ENCODE data around the gene GFRA1.

Gene GFRA1

DNA sequence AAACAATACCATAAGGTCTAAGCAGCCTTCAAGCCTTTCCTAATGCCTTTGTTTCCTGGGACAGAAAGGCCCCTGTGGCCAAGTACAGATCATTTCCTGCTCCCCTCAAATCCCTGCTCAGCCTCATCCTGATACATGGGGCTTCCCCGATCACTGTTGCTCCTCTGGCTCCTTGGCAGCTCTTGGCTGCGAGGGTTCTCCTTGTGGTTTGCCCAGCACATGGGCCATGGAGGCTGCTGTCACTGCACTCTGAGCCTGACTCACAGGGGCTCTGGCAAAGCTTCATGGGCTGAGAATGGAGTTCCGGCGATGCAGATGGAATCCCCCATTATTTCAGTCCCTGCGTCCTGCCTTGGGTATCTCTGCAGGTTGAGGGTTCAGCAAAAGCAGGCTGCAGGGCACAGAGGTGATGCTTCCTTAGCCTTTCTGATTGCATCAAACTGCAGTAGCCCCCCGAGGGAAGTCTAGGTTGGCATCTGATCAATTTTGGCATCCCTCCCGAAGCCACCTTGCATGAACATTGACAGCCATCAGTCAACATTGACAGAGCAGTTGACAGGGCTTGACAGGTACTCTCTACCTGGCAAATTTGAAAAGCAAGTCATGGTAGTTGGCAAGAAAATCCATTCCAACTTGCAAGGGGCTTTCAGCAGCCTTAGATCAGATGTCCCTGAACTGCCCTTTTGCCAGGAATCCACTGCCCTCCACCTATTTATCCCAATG is 168.6 kb downstream of the GFRA1 start:
- no peak for FAIRE-seq
- no peak for DNase-seq (ENCODE audit: low spot score)

DNA sequence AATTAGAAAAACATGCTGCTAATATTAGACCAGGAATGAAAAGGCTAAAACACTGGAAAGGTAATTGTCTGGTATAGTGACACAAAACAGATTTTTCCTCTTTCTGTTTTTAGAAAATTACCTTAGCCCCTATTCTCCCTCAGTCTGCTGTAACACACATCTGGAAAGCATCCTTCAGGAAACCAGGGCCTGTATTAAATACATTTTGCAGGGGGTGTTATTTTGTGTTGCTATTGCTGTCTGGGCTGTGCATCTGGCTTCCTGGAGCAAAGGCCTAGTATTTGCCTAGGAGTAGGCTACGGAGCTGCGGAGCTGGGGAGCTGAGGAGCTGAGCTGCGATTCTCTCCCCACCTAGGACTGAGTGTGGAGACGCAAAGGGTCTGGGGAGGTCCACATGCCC is 169.3 kb downstream of the GFRA1 start:
- DNase-seq (ENCODE audit: low spot score) (no peak), FAIRE-seq (no peak)

DNA sequence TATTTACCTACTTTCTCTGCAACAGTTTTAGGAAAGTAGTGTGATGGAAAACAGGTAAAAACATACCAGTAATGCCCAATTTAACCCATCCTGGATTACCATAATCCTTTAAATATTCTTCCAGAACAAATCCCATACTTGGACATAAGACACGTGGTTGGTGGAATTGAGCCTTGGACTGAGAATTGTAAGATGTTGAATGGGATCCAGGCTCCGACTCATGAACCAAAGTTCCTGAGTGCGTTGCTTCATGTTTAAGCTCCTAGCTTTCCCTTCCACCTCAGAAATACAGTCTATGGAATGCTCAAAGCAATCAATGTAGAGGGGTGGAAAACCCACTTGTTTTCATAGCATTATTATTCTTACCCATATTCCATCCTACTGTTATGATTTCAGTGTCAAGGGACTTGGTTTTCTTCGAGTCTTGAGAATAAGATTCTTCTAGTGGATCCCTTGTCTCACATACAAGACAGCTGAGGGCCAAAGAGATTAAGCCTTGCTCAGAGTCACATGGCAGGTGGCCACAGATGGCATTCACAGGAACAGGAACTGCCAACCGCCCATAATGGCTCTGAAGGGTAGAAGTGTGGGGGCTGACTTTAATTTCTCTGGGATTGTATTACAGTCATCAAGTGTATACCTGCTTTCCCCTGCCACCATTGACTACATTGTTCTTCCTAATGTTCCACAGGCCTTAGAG is 171.2 kb downstream of the GFRA1 start:
- DNase-seq (ENCODE audit: low spot score) = no peak
- FAIRE-seq = no peak

DNA sequence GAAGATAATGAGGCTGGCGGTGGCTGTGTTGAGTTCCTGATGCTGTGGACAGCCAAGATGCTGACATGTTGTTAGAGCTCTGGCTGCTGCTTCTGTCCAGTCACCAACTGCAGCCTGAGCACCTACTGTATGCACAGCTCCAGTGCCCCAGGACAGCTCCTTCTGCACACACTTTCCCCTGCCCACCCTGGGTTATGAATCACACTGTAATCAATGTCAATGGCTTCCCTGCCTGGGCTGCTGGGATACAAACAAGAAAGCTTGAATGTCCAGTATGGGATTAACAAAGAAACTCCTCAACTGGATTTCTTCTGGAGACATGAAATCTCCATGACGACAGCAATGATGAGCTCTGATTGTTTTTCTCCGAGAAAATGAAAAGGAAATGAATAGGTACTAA is 172.0 kb downstream of the GFRA1 start:
- FAIRE-seq (no peak), DNase-seq (ENCODE audit: low spot score) (no peak)

DNA sequence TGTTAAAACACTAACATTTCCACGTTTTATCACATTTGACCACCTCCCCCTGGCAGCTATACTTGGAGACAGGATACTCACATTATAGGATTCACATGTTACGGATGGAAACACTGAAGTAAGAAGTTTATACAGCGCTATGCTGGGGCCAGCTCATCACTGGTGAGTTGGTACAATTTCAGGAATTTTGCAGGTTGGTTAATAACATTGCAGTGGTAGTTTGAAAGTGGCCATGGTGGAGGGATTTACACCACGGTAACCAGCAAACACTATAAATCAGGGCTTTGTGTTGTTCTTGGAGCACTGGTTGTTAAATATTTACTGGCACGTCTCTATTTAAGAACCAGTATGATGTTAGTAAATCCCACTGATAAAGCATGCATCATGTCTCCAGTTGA is 174.0 kb downstream of the GFRA1 start:
- FAIRE-seq = no peak

DNA sequence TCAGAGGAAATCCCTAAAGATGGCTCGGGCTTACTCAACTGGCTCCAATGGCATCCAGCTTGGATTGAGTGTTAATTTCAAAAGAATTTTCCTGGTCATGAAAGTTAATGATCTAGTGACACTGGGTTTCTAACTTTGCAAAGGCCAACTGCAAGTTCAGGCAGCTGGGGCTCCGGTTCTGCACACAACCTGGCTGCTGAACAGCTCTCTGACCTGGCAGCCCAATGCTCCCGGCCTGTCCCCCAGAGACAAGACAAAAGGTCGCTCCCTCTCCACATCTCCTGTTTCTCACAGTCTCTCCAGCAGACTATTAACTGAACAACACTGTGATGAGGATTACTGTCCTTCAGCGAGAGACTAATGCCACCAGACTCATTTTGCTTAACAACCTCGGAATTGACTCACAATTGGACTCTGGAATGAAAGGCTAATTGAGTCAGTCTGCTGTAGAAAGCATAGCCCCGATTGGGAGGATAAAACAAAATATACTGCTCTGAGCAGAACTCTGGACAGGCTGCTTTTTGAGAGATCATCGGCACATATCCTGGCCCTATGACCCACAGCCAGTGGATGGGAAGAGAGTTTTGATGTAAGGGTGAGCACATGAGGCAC is 174.5 kb downstream of the GFRA1 start:
- no peak for FAIRE-seq
- DNase-seq (ENCODE audit: low spot score) = no peak

More for the DNA sequence above, 174.0 kb downstream of the GFRA1 start:
- DNase-seq (ENCODE audit: low spot score) = no peak

DNA sequence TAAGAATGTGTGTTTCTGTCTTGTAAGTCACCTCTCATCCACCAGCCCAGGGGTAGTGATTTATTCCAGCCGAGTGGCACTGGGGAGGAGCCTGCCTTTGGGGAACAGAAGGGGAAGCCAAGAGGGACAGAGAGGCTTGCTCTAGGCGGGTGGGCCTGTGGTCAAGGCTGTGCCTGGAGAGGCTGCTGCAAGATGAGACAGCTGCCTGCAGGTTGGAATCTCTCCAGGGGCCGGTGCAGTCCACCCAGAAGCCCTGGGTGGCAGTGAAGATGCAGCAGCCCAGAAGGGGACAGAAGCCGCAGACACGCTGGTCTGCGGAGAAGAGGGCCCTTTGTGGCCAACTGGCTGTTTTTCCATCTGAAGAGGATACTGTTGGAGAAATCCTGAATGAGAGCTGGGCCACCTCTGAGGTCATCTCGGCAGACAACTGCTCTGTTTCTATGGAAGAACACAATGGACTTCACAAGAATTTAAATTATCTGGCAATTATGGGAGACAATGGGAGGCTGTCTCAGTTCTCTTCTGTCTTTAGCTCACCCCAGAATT is 175.7 kb downstream of the GFRA1 start:
- no peak for FAIRE-seq
- no peak for DNase-seq (ENCODE audit: low spot score)

DNA sequence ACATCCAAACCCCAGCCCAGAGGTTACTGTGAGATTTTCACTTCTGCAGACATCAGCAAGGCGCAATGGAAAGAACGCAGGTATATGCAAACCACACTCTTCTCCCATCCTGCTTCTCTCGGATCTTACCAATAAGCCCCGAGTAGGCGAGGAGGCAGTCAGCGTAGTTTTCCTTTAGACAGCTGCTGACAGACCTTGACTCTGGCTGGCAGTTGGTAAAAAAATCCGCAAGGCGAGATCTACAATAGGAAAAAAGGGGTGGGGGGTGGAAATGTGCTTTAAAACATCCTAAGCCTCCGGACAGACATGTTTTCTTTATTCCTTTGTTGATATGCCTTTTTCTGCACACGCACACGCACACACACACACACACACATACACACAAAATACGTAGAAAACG is 176.5 kb downstream of the GFRA1 start:
- FAIRE-seq (no peak), DNase-seq (ENCODE audit: low spot score) (no peak)

DNA sequence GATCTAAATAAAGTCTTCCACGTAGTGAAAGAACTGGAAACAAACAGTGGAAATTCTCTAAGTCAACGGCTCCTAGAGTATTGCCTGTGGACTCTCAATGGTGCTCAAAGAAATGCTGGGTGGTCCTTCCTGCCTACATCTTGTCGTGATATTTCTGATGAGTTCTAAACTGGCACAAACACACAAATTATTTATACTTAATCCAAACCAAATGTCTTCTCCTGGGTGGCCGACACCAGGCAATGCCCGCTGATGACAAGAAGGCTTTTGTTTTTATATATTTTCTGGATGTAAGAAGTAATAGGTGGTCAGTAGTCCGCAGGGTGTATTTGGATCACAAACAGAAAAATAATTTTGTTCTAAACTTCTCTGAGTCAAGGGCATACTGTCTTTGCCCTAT is 178.7 kb downstream of the GFRA1 start:
- FAIRE-seq (no peak), DNase-seq (ENCODE audit: low spot score) (no peak)

DNA sequence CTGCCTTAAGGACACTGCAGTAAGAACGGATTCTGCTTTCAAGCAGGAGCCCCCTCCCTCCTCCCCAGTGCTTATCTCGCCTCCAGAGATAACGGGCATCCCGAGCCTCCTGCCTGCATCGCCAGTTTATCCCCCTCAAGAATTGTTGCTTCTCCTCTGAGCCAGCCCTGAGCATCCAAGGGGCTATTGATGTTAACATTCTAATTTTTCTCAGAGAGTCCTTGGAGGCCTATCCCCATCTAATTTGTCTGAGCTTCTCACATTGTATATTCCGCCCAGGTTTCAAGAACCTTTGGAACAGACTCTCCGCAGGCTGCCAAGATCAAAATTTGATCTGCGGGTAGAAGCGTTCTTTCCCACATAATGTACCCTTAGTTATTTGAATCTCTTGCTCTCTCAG is 180.0 kb downstream of the GFRA1 start:
- DNase-seq (ENCODE audit: low spot score) = no peak
- FAIRE-seq = no peak

DNA sequence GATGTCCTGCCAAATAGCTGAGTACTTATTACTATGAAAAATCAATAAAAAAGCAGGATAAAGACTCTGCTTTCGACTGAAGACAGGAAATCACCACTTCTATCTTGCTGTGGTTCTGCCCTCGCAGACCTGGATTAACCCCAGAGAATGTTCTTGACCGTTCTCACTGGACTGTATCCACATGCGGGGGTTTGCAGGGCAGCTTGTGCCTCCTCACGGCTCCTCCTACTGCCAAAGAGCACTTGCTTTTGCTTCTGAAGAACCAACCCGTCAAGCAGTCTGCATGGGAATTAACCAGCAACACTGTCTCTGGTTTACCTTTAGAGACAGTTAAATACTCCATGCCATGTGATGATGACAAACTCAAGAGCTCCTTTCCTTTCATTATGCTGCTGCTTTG is 184.0 kb downstream of the GFRA1 start:
- no peak for DNase-seq (ENCODE audit: low spot score)
- FAIRE-seq = no peak

DNA sequence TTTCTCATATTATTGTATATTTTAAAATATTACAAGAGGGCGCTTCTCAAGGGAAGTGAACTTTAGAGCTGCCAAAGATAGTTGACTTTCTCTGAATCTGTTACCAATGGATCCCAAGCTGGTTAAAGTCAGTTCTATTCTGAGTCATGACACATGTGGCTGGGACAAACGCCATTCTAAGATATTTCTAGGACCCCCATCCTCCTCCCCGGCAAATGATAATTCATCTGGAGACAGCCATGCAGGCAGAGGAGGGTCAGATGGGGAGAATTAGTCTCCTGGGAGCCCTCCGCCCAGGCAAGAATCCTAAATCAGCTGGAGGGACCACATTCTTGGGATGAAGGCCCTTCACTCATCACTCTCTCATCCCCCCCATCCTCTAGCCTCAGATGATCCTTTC is 187.7 kb downstream of the GFRA1 start:
- FAIRE-seq = no peak

DNA sequence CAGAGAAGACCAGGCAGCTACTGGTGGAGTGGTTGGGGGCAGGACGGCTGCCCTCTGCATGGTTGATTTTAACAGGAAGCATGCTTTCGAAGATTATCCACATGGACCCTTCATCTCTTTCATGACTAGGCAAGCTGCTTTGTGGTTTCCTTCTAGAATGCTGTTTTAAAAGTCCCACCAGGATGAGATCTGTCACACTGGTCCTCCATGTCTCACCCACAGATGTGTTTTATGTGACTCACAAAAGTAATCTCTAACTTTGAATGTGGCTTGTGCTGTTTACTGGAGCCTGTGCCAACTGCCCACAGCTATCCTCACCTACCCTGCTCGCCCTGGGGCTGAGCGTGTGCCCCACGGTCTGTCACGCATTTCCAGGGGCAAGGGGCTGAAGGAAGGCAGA is 188.8 kb downstream of the GFRA1 start:
- FAIRE-seq (no peak), DNase-seq (ENCODE audit: low spot score) (no peak)

More for the DNA sequence above, 187.7 kb downstream of the GFRA1 start:
- DNase-seq (ENCODE audit: low spot score) = no peak

DNA sequence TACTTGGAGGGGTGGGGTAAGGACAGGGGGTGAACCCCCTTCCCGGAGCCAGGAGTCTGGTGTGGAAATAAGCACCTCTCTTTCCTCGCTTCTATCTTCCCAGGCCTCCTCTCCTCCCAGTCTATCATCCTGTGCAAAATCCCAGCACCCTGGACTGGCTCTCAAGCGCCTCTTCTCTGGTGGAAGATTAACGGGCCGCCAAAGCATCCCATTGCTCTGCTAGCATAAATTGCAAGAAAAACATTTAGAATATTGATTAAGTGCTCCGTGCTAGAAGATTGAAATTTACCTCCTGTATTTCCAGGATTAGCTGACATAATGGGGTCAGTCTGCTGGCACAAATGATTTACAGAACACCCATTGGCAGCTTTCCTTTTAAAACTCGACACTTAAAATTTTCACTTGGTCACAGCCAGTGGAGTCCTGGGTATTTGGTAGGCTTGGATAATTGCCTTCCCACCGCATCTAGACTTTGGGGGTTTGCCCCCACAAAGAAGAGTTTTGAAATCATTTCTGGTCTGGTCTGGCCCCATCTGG is 189.7 kb downstream of the GFRA1 start:
- FAIRE-seq (no peak), DNase-seq (ENCODE audit: low spot score) (no peak)

DNA sequence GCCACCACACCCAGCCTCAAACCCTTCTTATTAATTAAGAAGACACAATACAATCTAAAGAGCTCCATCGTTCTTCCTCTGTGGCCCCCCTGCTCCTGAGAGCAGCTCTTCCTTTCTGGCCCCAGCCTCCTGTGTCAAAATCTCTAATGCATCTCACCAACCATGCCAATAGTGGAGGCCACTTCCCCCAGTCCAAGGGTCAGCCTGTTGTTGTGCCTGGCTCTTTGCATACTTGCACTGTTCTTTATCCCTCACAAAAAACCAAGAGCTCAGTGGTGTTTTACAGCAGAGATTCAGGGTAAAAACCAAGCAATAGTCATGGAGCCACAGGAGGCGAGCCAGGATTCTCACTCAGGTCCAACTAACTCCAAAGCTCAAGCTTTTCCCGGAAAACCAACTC is 190.2 kb downstream of the GFRA1 start:
- FAIRE-seq (no peak), DNase-seq (ENCODE audit: low spot score) (no peak)

DNA sequence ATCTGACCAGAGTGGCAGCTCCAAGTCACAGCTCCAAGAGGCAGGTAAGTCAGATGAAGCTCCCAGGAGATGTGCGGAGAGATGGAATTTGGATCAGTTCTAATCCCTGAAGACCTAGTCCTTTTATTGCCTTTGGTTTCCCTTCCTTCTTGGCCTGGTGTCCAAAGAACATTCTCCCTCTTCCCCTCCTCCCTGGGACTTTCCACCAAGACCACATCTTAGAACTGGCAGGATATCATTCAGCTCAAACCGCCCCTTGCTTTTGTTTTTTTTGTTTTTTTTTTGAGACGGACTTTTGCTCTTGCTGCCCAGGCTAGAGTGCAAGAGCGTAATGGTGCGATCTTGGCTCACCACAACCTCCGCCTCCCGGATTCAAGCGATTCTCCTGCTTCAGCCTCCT is 190.8 kb downstream of the GFRA1 start:
- no peak for DNase-seq (ENCODE audit: low spot score)
- no peak for FAIRE-seq

DNA sequence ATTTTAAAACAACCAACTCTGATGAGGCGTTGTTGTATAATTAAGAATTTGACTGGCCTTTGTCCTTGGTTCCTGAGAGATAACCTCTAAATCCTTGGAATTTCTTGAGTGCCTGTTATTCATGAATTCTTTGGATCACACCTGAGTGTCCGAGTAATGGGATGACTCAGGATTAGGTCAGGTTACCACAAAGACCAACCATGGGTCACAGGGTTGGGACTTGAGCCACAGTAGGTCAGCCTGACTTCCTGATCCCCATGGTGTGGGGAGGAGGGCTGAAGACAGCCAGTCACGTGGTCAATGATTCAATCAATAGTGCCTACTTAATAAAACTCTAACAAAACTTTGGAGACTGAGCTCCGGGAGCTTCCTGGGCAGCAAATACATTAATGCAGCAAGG is 192.5 kb downstream of the GFRA1 start:
- no peak for FAIRE-seq
- DNase-seq (ENCODE audit: low spot score) = peak; percentile 36

DNA sequence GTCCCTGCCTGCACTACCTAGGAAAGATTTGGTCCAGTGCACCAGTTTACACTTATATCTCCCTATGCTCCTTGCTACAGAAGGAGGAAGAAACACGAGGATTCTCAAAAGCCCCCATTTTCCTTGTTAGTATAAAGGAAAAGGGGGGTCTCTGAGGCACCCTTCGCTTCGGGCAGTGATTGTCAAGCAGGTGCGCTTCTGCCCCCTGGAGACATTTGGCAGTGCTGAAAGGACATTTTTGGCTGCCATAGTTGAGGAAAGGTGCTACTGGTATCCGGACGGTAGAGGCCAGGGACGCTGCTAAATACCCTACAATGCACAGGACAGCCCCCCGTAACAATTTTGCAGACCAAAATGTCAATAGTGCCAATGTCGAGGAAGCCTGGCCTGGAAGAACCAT is 193.7 kb downstream of the GFRA1 start:
- FAIRE-seq (no peak), DNase-seq (ENCODE audit: low spot score) (no peak)

DNA sequence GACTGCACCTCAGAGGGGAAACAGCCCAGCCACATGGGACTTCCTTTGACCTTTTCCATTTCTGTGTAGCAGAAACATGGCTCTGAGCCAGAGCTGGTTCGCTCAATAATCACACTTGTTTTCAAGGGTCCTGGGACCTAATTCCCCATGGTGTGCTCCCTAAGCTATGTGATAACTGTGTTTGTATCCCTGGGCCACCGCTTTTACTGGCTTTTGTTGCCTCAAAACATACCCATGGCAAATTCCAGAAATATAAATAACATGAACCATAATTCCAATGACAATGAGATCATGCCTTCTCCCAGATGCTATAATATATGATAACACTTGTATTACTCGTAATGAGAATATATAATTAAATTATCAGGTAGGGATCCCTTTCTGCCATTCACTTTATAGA is 196.4 kb downstream of the GFRA1 start:
- FAIRE-seq = no peak
- DNase-seq (ENCODE audit: low spot score) = no peak

DNA sequence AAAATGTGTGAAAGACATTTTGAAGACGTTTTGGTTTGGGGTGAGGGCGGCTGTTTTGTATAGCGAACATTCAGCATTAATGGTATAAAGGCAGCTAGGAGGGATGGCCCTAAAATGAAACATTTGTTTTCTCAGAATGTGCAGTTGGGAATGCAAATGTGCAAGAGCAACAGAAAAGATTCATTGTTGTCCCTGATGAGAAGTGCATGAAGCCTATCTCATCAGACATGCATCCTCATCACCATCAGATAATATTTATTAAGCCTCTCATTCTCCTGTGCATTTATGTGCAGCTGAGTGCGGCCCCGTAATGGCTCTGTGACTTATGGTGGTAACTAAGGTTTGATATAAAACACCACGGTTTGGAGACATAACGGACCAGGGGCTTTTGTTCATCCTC is 199.5 kb downstream of the GFRA1 start:
- DNase-seq (ENCODE audit: low spot score) = no peak
- no peak for FAIRE-seq

DNA sequence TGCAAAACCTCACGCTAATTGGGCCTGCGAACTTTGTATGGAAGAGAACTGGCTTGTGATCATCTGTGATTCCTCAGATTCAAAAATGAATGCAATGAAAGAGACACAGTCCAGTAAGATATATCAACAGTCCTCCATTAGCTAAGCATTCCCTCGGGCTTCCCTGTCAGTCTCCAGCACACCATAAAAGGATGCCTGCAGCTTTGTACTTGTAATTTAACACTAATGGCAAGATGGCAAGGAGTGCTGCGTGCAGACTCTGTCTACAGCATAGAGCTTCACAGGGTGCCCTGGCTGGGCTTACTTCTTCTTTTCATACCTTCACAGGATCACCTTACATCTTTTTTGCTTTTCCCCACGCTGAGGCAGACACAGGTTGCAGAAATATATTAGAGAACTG is 200.0 kb downstream of the GFRA1 start:
- no peak for FAIRE-seq
- DNase-seq (ENCODE audit: low spot score) = no peak

DNA sequence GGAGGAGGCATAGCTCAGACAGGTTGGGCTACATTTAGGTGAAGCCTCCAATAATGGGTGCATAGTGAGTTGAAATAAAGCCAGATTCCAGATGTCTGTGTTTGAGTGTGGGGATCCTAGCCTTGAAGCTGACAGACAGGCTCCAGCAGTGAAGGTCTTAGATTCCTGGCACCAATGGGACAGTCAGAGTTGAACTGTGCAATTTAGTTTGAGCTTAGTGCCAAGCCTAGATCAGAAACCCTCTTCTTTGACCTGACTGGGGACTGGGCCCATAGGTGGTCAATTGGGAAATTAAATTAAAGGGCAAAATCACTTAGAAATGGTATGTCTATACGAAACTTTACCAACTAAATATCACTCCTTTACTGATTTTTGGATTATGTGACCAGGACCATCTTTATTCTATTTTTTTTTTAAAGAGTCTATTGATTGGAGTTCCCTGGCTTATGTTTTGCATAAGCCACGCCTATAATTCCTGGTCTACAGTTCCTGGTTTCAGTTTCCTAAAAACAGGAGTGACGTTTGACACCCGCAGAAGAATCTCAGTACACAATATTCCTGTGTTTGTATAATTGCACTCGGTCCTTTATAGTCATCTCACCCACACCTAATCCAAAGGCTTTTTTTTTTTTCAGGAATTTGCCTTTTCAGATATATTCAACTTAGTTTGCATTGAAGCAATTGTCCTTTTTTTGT is 201.4 kb downstream of the GFRA1 start:
- DNase-seq (ENCODE audit: low spot score) (no peak), FAIRE-seq (no peak)
